C4-2B (cell line): ENCODE measurements around the gene TMEM270.

ENCODE experiments used
- H3K27ac ChIP-seq: fragments of 450-650 bp; 2 replicates; pipeline ENCODE4 v1.5.1; 2017
- ZFX ChIP-seq: fragments of 450-650 bp; IDR thresholded peaks from 2 replicates; pipeline ENCODE4 v1.6.1; 2017
- TF ChIP-seq, protein P1 (sequence below): fragments of 450-650 bp; conservative IDR thresholded peaks from 2 replicates; pipeline ENCODE4 v1.5.1; 2017; ENCODE audit warnings: mild to moderate bottlenecking

The TMEM270 gene

DNA sequence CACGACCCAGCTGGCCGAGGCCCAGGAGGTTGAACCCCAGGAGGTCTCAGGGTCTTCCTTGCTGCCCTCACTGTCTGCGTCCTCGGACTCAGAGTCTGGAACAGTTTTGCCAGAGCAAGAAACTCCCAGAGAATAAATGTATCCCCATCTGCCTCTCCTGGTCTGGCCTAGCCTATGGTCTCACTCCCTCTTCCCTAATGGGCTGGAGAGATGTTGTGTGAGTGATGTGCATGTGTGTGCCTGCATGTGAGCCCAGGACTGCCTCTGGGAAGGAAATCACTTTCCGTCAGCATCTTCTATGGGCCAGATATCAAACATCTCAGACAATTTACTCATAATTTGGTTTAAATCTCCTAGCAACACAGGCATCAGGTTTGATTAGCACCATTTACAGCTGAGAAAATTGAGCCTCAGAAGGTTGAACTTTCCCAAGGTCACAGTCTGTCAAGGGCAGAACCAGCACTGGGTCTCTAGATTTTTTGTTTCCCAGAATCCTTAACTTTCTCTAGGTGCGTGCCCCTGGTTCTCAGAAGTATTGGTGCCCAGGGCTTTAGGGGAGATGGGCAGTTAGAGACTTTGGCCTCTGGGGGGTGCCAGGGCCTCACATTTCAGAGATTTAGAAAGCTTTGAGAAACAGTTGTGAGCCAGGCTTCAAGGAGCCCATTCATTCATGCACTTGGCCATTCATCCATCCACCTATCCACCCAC lies 4.9 kb downstream of the TMEM270 start:
- no peak for TF ChIP-seq ZFX
- TF ChIP-seq, protein P1, sequence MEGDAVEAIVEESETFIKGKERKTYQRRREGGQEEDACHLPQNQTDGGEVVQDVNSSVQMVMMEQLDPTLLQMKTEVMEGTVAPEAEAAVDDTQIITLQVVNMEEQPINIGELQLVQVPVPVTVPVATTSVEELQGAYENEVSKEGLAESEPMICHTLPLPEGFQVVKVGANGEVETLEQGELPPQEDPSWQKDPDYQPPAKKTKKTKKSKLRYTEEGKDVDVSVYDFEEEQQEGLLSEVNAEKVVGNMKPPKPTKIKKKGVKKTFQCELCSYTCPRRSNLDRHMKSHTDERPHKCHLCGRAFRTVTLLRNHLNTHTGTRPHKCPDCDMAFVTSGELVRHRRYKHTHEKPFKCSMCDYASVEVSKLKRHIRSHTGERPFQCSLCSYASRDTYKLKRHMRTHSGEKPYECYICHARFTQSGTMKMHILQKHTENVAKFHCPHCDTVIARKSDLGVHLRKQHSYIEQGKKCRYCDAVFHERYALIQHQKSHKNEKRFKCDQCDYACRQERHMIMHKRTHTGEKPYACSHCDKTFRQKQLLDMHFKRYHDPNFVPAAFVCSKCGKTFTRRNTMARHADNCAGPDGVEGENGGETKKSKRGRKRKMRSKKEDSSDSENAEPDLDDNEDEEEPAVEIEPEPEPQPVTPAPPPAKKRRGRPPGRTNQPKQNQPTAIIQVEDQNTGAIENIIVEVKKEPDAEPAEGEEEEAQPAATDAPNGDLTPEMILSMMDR: no peak; the same call in 1 of the 2 replicates
- H3K27ac ChIP-seq: no peak overlapping the region

DNA sequence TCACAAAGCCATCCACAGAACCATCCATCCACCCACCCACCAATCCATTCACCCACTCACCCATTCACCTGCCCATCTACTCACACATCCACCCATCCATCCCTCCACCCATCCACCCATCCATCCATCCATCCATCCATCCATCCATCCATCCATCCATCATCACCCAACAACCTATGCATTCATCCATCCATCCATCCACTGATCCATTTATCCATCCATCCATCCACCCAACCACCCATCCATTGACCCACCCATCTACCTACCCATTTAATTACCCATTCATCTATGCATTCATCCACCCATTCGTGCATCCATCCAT lies 5.4 kb downstream of the TMEM270 start:
- TF ChIP-seq ZFX: no peak
- TF ChIP-seq, protein P1: no peak
- H3K27ac ChIP-seq: no peak overlapping the region

DNA sequence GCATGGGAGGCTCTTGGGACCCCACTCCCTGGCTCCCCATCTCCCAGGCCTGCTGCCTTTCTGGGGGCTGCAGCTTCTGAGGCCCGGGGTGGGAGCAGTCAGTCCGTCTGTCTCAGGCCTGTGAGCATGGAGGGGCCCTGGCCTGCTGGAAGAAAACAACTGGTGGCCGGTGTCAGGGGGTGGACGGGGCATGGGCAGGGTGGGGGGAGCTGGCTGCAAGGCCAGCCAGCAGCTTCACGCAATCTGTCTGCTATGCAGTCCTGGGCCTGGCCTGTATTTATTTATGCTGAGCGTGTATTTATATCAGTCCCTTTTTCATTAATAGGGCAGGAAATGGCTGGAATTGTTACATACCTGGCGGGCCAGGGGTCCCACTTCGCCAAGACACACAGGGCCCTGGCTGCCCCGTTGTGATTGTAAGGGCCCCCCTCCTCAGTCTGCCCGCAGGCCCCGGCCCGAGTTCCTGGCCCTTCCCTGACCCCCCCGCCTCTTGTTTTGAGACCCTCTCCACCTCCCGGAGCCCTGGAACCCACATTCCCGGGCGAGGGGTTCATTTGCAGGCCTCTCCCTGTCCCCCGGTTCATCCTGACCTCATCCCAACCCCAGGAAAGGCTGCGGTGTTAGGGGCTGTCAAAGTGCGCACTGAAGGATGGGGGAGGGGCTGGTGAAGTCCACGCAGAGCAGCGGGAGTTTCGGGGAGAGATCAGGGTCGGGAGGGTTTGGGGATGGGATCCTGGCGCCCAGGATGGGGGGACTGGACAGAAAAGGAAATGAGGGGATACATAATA lies 8.2 kb downstream of the TMEM270 start:
- TF ChIP-seq, protein P1: no peak
- TF ChIP-seq ZFX: no peak
- no peak overlapping the region for H3K27ac ChIP-seq

DNA sequence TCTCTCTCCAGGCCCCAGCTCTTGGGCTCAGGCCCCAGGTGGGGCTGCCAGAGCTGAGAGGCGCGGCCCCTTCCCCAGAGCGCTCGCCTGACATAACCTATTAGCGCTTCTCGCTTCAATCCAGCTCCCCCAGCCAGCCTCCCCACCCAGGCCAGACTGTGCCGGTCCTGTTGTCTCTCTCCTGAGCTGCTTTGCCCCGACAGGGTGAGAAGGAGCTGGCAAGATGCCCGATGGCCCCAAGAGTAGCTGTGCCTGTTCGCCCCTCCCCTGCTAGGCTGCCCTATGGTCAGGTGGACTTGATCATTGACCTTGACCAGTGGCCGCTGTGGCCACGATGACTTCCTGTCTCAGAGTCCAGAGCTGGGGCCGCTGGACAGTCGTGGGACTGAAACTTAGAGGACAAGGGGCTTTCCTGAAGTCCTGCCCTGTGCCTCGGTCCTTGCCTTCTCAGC lies 9.1 kb downstream of the TMEM270 start:
- H3K27ac ChIP-seq: no peak overlapping the region
- TF ChIP-seq, protein P1: no peak
- no peak for TF ChIP-seq ZFX

DNA sequence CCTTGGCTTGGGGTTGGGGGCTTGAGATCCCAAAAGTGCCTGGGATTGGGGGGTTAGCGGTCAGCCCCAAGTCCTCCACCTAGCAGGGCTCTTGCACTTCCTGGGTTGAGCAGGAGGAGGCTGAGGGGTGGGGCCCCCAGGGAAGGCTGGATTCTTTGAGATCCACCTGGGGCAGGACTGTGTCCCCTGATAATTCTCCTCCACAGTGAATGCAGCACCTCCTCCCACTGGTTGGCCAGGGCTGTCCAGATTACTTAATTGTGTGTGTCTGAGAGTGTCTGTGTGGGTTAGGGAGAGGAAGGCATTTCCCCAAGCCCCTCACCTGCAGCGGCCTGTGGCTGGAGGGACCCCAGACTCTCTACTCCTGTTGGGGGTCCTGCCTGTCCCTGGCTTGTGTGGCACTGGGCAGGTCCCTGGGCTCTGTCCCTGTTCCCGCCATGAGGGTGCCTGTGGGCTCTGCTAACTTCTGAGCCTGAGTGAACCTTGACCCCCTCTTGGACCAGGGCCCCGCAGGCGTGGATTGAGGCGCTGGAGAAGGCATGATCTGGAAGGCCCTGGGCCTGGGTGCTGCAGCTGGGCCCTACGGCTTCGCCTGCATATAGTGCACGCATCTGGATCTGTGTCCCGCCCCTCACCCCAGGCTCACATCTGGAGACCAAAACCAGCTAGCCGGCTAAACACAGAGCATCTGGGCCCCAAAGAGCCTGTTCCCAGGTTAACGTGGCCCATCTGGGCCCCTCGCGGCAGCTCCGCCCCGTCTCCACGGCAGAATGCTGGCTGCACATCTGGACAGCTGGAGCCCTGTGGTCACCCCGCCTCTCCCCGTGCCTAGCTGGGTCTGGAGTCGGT lies 10.4 kb downstream of the TMEM270 start:
- TF ChIP-seq ZFX: no peak
- TF ChIP-seq, protein P1: no peak
- no peak overlapping the region for H3K27ac ChIP-seq

DNA sequence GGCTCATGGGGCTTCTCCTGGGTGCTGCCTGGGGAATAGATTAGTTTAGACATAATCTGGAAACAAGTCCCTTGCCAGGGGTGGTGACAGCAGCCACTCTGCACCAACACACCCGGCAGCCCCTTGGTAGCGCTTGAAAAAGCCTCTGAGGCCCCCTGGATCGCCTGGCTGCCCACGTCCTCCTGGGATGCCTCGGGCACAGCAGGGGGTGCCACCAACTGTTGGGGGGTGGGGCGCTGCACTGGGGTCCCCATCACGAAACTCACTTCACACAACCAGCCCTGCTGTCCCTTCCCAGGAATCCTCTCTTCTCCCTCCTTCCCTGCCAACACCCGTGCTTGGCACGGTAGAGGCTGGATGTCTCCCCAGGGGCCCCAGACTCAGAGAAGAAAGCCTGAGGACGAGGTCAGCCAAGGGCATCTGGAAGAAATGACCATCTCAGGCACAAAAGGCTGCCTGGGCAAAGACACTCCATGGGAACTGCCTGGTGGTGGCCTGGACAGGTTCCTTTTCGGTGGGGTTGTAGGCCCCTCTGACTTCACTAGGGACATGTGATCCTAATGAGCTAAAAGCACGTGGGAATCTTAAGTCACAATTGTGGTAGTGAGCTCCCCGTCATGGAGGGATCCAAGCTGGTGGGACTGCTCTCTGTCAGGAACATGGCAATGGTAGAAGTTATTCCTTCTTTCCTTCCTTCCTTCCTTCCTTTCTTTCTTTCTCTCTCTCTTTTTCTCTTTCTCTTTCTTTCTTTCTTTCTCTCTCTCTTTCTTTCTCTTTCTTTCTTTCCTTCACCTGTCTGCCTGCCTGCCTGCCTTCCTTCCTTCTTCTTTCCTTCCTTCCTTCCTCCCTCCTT lies 11.3 kb downstream of the TMEM270 start:
- TF ChIP-seq, protein P1: no peak
- no peak for TF ChIP-seq ZFX
- no peak overlapping the region for H3K27ac ChIP-seq
